HG02885 (cell line): ENCODE measurements around the gene SVOP.
"Not testable (repeated sequence)": the region's sequence is repeated elsewhere in the genome, so short reads cannot be mapped to it uniquely, and the experiment has no call there.

ENCODE experiments used
- ATAC-seq: cut with Tn5 transposase; IDR thresholded peaks from one replicate; pipeline ENCODE4 v1.9.1; 2021; ENCODE audit warnings: mild to moderate bottlenecking; ENCODE audit not compliant: unreplicated experiment, poor library complexity

The SVOP gene

DNA sequence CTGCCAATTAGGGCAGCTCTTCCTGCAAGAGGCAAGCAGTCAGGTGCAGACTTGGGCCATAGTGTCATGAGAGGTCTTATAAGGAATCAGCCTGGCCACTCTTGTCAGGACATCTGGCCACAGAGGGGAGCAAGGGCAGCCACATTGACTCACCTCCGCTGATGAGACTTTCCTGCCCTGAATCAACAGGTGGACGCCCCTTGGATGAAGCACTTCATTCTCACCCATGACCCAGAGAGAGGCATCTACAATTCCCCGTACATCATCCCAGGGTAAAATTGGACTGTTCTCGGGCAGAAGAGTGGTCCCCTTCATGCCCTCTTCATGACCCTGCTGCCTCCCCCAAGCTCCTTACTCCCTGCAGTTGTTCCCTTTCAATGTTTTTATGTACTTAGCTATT is 124.1 kb downstream of the SVOP start:
- no peak for ATAC-seq

DNA sequence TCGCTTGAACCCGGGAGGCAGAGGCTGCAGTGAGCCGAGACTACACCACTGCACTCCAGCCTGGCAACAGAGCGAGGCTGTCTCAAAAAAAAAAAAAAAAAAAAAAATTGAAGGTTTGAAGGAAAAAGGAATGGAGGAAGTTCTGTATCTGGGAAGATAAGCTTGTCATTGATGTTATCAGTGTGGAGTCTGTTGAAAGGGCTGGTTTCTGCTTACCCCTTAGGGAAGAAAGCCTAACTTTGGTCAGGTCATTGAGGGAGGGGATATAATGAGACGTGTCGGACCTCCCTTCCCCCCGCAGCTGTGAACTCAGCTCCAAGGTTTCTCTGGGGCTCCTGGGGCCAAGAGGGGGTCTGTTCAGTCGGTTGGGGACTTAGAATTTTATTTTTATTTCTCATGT is 124.5 kb downstream of the SVOP start:
- ATAC-seq: no peak

DNA sequence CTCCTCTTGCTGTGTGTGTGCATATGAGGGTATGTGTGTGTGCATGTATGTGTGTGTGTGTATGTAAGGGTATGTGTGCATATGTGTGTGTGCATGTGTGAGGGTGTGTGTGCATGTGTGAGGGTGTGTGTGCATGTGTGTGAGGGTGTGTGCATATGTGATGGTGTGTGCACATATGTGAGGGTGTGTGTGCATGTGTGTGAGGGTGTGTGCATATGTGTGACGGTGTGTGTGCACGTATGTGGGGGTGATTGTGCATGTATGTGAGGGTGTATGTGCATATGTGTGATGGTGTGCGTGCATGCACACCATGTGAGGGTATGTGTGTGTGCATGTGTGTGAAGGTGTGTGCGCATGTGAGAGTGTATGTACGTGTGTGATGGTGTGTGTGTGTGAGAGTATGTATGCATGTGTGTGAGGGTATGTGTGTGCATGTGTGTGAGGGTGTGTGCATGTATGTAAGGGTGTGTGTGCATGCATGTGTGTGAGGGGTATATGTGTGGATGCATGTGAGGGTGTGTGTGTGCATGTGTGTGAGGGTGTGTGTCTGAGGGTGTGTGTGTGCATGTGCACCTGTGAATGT is 125.6 kb downstream of the SVOP start:
- no peak for ATAC-seq

DNA sequence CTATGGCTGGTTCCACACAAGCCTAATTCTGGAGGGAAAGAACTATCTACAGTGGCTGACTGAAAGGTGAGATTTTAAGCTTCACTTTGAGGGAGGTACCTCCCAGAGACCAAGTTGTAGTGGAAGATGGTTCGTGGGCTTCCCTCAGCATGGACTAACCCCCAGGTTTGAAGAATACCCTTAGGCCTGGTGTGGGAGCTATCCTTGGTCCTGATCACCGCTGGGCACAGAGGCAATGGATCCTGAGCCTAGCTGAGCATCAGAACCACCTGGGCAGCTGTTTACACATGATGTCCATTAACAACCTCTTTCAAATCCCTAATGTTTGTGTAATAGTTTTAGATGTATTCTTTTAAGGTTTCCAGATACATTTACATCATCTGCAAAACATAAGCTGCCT is 130.7 kb downstream of the SVOP start:
- ATAC-seq: no peak

DNA sequence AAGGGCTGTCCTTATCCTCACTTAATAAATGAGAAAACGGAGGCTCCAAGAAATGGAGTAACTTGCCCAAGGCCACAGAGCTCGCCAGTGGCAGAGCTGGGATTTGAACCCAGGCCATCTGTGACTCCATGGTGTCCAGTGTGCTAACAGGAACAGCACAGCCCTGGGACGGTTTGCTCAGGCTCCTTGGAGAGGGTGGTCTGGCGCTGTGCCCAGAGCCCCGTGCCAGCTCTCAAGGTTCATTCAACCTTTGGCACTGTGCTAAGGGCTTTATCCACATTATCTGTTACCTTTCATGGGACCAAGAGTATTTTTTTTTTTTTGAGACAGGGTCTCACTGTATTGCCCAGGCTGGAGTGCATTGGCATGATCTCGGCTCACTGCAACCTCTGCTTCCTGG is 132.8 kb downstream of the SVOP start:
- no peak for ATAC-seq

DNA sequence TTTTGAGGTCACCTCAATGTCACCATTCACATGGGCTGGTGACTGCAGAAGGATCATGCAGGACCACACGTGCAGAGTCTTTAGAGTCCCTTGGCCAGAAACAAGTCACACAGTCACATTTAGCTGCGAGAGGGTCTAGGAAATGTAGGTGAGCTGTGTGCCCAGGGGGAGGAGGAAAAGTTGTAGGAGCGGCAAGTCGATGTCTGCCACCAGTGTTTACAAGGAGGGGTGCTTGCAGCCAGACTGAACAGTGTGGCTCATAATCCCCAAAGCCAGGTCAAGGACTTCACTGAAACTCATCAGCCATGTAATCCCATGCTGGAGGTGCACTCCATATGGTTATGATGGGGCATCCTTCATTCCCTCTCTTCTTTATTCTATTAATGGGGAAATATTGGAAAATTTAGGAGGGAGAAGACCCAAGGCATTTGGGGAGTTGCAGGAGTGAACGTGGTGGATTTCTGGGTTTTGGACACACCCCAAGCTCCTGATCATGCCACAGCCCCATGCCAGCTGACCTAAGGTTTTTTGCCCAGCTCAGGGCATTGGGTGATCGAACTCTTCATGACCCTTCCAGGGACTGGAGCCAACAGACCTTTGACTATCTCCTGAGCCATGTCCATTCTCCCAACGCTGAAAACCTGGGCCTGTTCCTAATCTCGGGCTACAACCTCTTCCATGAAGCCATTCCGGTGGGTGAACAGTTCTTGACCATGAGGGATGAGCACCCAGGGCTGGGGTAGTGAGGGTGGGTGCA is 133.8 kb downstream of the SVOP start:
- ATAC-seq: no peak

DNA sequence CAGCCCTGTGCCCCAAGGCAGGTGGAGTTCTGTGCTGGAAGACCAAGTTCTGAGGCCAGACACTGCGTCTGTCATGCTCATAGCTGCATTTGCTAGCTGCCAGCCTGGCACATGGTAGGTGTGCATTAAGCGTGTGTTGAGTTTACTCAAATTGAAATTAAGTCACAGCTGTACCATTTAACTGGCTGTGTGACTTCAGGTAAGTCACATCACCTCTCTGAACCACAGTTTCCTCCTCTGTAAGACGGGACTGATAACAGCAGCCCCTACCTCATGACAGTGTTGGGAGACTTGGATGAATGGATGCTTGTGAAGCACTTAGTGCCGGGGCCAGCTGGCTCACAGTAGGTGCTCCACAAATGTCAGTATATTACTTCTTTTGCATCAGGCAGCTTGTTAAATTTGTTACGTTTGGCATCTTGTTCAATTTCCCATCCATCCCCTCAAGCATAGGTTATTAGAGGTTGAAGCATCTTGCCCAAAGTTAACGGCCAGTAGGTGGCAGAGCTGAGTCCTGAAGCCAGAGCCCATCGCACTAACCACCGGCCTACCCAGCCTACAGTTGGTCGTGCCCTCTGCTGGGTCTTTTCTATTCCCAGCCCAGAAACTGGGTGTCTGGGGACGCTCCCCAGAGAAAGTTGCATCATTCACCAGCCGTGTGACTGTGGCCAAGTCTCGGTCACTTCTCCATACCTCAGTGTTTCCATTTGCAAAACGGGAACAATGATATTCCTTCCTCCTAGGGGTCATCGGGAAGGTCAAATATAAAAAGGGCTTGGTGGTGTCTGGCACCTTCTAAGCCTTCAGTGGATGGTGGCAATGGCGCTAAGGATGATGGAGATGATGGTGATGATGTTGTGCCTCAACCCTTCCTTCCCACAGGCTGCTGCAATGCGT is 136.5 kb downstream of the SVOP start:
- no peak for ATAC-seq

DNA sequence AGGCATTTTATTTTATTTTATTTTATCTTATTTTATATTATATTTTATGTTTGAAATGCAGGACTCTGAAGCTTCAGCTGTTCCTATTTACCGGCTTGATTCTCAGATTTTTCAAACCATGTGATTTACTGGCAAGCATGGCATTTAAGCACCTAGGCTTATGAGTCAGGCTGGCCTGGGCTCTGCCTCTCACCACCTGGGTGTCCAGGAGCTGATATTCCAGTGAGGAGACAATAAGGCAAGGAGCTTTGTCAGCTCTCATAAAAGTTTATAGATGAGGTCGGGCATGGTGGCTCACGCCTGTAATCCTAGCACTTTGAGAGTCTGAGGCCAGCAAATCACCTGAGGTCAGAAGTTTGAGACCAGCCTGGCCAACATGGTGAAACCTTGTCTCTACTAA is 138.9 kb downstream of the SVOP start:
- ATAC-seq: no peak

DNA sequence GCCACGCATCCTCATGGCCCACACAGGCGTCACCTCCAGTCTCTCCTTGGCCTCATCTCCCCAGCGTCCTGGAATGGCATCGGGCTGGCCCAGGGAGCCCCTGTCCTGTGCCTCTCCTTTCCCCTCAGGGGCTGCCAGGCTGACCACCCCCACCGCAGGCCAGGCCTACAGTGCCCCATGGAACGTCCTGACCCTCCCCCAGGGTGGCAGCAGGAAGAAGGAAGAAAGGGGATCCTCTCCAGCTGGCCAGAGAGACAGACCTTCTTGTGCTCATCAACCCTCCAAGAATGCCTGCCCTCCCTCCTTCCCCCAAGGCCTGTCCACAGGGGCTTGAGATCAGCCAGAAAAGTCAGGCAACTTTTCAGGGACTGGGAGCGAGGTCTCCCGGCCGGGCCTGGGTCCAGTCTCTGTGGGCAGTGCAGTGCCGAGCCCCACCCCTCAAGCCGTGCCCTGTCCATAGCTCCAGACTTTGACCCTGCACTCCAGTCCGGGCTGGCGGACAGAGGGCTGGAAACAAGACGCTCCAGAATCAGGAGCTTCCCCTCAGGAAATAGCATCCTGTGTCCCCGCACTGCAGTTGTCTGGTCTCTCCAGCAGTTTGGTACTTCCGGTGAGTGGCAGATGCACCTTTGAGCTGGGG is 141.1 kb downstream of the SVOP start, which contains the start of gene DAO:
TSS of gene DAO (plus strand) at position 478 of the 640 bp plus-strand sequence. CDS start 4,915 bp downstream, outside the sequence.
- no peak for ATAC-seq

DNA sequence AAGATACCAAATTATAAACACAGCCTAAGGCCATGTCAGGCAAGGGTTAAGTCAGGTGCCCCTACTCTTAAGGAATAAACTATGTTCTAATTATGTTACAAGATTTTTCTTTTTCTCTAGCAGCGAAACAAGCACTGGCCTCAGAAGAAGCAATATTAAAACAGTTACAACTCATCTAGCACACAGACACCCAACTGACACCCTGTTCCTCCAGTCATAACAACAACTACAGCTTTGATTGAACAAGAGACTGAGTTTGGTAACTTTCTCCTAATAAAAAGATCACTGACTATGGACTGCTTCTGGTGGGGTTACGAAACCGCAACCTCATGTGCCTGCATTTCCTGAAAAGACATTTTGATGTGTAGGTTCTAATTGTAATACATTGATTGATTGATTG is 144.3 kb downstream of the SVOP start:
- no peak for ATAC-seq

DNA sequence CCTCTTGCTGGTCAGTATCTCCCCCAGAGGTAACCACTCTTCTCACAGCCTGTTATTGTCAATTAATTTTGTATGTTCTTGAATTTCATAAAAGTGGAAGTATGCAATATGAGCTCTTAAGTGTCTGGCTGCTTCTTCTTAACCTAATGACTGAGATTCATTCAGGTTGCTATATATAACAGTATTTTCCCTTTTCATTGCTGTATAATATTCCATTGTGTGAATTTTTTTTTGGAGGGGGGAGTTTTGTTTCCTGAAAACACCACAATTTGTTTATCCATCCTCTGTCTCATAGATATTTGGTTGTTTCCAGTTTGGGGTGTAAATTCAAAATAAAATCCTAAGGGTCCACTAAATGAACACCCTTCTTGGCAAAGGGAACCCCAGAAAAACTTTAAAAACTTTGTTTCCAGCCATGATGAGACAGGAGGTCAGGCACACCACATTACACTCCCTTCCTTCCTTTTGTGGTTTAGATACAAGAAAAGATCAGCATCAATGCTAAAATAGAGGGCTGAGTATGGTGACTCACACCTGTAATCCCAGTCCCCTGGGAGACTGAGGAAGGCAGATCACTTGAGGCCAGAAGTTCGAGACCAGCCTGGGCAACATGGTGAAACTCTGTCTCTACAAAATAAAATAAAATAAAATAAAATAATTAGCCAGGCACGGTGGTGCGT is 145.0 kb downstream of the SVOP start:
- no peak for ATAC-seq

DNA sequence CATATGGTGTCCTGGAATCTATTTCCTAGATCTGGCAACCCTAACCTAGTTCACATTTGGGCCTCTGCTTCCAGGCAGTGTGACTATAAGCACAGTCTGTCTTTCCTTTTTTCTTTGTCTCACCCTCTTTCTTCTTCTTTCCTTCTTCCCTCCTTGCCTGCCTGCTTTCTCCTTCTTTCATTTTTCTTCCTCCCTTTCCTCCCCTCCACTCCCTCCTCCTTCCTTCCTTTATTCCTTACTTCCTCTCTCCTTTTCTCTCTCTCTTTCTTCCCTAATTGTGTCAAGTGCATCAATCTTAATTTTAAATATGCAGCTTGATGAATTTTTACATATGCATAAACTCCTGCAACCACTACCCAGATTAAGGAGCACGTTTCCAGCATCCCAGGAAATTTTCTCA is 145.6 kb downstream of the SVOP start:
- ATAC-seq: no peak

DNA sequence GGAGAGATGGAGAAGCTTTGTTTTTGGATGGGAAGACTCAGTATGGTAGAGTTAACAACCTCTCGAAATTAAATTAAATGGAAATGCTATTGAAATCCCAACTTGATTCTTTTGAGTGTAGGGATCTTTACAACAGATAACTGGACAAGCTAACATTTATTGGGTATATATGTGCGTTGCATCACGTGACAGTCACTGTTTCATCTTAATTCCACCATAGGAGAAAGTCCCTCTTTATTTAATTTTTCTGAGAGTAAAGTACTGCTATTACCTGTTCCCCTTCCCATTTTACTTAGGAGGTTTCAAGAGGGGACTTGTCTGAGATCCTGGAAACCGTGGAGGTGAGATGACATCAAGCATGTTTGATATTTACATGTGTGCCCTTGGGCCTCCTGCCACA is 152.1 kb downstream of the SVOP start:
- no peak for ATAC-seq

DNA sequence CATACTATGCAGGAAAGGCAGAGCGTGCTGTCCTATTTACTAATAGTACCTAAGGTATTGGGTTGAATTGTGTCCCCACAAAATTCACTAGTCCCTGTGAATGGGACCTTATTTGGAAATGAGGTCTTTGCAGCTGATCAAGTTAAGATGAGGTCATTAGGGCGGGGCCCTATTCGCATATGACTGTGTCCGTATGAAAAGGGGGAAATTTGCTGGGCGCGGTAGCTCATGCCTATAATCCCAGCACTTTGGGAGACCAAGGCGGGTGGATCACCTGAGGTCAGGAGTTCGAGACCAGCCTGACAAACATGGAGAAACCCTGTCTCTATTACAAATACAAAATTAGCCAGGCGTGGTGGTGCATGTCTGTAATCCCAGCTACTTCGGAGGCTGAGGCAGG is 154.8 kb downstream of the SVOP start:
- not testable (repeated sequence) for ATAC-seq

DNA sequence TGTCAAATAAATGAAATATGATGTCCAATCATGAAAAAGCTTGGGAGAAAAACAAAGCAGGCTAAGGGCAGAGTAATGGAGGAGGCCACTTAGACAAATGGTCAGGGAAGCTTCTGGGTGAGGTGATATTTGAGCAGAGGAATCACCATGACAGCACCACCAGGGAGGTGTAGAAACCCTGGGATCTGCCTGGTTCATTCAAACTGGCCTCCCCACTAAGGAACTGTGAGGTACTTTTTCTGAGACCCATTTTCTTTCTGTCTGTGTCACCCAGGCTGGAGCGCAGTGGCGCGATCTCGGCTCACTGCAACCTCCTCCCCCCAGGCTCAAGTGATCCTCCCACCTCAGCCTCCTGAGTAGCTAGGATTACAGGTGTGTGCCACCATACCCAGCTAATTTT is 155.7 kb downstream of the SVOP start:
- ATAC-seq: no peak

DNA sequence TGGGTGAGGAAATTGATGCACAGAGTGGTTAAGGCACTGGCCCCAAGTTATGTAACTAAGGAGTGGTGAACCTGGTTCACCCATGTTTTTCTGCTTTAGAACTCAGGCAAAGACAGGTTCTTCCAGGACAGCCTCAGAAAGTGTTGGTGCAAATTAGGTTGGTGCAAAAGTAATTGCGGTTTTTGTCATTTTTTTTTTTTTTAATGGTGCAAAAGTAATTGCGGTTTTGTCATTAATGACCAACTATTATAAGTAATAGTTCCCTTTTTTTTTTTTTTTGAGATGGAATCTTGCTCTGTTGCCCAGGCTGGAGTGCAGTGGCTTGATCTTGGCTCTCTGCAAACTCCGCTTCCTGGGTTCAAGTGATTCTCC is 158.3 kb downstream of the SVOP start:
- no peak for ATAC-seq

DNA sequence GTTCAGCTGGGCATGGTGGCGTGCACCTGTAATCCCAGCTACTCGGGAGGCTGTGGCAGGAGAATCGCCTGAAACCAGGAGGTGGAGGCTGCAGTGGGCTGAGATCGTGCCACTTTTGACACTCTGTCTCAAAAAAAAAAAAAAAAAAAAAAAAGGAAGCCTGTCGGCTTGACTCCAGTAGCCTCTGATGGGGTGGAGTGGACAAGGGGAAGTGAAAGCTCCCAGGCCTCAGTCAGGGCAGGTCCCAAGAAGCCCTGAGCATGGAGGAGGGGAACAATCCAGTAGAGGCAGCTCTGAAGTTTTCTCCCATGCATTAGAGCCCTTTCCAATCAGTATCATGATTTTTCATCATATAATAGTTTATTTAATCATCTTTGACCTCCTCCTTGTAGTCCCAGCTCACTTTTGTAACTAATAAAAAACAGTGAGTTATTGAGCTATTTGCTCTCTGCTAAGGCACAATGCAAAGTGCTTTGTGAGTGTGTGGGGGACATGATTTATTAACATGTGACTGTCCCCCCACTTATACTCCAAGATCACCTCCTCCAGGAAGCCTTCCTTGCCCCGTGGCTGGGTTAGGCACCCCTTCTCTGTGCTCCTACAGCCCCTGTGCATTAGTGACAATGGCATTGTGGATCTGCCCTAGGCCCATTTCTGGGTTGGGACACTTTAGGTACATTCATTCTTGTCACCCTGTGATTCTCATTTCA is 158.8 kb downstream of the SVOP start:
- no peak for ATAC-seq

DNA sequence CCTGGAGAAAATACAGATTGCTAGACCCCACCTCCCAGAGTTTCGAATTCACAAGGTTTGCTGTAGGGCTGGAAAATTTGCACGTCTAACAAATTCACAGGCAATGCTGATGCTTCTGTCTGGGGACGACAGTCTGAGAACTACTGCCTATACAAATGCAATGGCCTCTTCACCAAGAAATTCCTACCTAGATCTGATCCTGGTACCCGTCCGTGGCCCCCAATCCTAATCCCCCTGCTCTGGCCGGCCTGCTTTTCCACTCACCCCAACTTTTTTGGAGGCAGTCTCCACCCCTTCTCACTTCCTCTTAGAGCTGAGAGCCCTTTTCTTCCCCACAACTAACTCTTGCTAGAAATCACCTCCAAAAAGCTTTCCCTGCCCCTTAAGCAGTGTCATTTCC is 160.4 kb downstream of the SVOP start:
- no peak for ATAC-seq

DNA sequence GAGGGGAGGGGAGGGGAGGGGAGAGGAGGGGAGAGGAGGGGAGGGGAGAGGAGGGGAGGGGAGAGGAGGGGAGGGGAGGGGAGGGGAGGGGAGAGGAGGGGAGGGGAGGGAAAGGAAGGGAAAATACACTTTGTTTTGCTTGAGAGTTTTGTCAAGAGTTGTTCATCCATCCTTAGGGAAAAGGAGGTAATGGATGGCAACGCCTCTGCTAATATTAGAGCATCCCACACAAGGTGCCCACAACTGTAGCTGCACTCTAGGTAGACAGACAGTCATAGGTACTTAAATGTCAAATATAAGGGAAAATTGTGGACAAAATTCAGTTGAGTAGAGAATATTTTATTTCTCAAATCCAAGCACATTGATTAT is 161.0 kb downstream of the SVOP start:
- no peak for ATAC-seq
